ENCODE data around the gene ZNF611.

Gene ZNF611

DNA sequence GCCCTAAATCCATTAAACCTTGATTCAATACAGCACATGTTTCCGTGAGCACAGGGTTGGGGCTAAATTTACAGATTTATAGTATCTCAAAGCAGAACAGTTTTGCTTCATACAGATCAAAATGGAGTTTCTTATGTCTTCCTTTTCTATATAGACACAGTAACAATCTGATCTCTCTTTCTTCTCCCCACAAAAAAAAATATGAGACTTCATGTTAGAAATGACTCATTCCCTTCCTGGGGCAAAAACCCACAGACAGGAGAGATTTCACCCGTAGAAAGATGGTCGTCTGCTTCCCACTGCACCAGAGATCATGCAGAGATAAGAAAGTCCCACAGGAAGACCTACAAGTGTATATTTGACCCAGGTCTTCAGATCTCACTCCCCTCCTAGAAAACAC lies 7.7 kb upstream of the ZNF611 start:
- no peak for TF ChIP-seq USF1 (IDR thresholded peaks at IDR 0.05)
- no peak for TF ChIP-seq EGR1 (IDR thresholded peaks at IDR 0.05)
- TF ChIP-seq TCF12 (IDR thresholded peaks at IDR 0.05; ENCODE audit: low read depth): no peak
- no peak for TF ChIP-seq TAF1 (IDR thresholded peaks at IDR 0.05; ENCODE audit: low read depth)
- no peak for TF ChIP-seq TEAD4 (IDR thresholded peaks at IDR 0.05)
- TF ChIP-seq, protein P1, sequence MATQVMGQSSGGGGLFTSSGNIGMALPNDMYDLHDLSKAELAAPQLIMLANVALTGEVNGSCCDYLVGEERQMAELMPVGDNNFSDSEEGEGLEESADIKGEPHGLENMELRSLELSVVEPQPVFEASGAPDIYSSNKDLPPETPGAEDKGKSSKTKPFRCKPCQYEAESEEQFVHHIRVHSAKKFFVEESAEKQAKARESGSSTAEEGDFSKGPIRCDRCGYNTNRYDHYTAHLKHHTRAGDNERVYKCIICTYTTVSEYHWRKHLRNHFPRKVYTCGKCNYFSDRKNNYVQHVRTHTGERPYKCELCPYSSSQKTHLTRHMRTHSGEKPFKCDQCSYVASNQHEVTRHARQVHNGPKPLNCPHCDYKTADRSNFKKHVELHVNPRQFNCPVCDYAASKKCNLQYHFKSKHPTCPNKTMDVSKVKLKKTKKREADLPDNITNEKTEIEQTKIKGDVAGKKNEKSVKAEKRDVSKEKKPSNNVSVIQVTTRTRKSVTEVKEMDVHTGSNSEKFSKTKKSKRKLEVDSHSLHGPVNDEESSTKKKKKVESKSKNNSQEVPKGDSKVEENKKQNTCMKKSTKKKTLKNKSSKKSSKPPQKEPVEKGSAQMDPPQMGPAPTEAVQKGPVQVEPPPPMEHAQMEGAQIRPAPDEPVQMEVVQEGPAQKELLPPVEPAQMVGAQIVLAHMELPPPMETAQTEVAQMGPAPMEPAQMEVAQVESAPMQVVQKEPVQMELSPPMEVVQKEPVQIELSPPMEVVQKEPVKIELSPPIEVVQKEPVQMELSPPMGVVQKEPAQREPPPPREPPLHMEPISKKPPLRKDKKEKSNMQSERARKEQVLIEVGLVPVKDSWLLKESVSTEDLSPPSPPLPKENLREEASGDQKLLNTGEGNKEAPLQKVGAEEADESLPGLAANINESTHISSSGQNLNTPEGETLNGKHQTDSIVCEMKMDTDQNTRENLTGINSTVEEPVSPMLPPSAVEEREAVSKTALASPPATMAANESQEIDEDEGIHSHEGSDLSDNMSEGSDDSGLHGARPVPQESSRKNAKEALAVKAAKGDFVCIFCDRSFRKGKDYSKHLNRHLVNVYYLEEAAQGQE (IDR thresholded peaks at IDR 0.05; ENCODE audit: low read depth): no peak
- TF ChIP-seq MAX (IDR thresholded peaks at IDR 0.05): no peak
- no peak for TF ChIP-seq CREB1 (IDR thresholded peaks at IDR 0.05; ENCODE audit: low read depth)
- TF ChIP-seq EP300 (IDR thresholded peaks at IDR 0.05; ENCODE audit: borderline replicate concordance): no peak
- TF ChIP-seq ZBTB7A (IDR thresholded peaks at IDR 0.05; ENCODE audit: low read depth): no peak
- TF ChIP-seq NFIC (IDR thresholded peaks at IDR 0.05): no peak
- TF ChIP-seq FOXM1 (IDR thresholded peaks at IDR 0.05; ENCODE audit: borderline replicate concordance, low read depth): no peak

- TF ChIP-seq TCF12 (IDR thresholded peaks at IDR 0.05; ENCODE audit: low read depth) (no peak), FOXM1 (IDR thresholded peaks at IDR 0.05; ENCODE audit: borderline replicate concordance, low read depth) (no peak), USF1 (IDR thresholded peaks at IDR 0.05) (no peak), CEBPB (IDR thresholded peaks at IDR 0.05) (no peak), CREB1 (IDR thresholded peaks at IDR 0.05; ENCODE audit: low read depth) (no peak), NFIC (IDR thresholded peaks at IDR 0.05) (no peak), YY1 (IDR thresholded peaks at IDR 0.05; ENCODE audit: low read depth) (no peak), ZBTB7A (IDR thresholded peaks at IDR 0.05; ENCODE audit: low read depth) (no peak), MAX (IDR thresholded peaks at IDR 0.05) (no peak), TEAD4 (IDR thresholded peaks at IDR 0.05) (no peak), EP300 (IDR thresholded peaks at IDR 0.05; ENCODE audit: borderline replicate concordance) (no peak), TAF1 (IDR thresholded peaks at IDR 0.05; ENCODE audit: low read depth) (no peak), EGR1 (IDR thresholded peaks at IDR 0.05) (no peak), RAD21 (IDR thresholded peaks at IDR 0.05; ENCODE audit: low read depth) (no peak)
- TF ChIP-seq, protein P1 (IDR thresholded peaks at IDR 0.05; ENCODE audit: low read depth): no peak
Observed at GRCh38 chr19:52741951-52742485, 7.2 kb upstream of the ZNF611 start.

- TF ChIP-seq CEBPB (IDR thresholded peaks at IDR 0.05) (no peak), CREB1 (IDR thresholded peaks at IDR 0.05; ENCODE audit: low read depth) (no peak), NFIC (IDR thresholded peaks at IDR 0.05) (no peak), ZBTB7A (IDR thresholded peaks at IDR 0.05; ENCODE audit: low read depth) (no peak), RAD21 (IDR thresholded peaks at IDR 0.05; ENCODE audit: low read depth) (no peak)
Observed at GRCh38 chr19:52739576-52739975, 4.7 kb upstream of the ZNF611 start.

GRCh38 chr19:52735734-52736133 lies 890 bp upstream of the ZNF611 start:
- TF ChIP-seq RAD21 (IDR thresholded peaks at IDR 0.05; ENCODE audit: low read depth) (no peak), EGR1 (IDR thresholded peaks at IDR 0.05) (peak; percentile 46; the same call in 1 of the 2 replicates), USF1 (IDR thresholded peaks at IDR 0.05) (no peak)

- TF ChIP-seq ZBTB7A (IDR thresholded peaks at IDR 0.05; ENCODE audit: low read depth) (peak; percentile 31; the same call in 1 of the 2 replicates), MAX (IDR thresholded peaks at IDR 0.05) (peak; percentile 23; the same call in 1 of the 2 replicates), EGR1 (IDR thresholded peaks at IDR 0.05) (no peak)
Observed at GRCh38 chr19:52734331-52734892, 432 bp downstream of the ZNF611 start.

GRCh38 chr19:52725528-52725961 lies 9.3 kb downstream of the ZNF611 start:
- TF ChIP-seq CEBPB (IDR thresholded peaks at IDR 0.05): no peak
- TF ChIP-seq USF1 (IDR thresholded peaks at IDR 0.05): no peak
- TF ChIP-seq FOXM1 (IDR thresholded peaks at IDR 0.05; ENCODE audit: borderline replicate concordance, low read depth): no peak
- no peak for TF ChIP-seq EGR1 (IDR thresholded peaks at IDR 0.05)
- no peak for TF ChIP-seq RAD21 (IDR thresholded peaks at IDR 0.05; ENCODE audit: low read depth)

Data from Ishikawa (cell line).